Kidney epithelial cell (primary cell): ENCODE measurements around the gene CNNM1. TPM values are rescaled to one million over a fixed set of nuclear protein-coding genes. Genes with fewer than 3 reads are reported as not detected.

Source experiments
- DNase-seq: peaks from one replicate; pipeline ENCODE4 v3.0.0-alpha.2; 2010; ENCODE audit warnings: low read depth
- H3K27me3 ChIP-seq: 2 replicates; pipeline ENCODE4 v1.6.0; 2011; ENCODE audit warnings: low read length; ENCODE audit not compliant: control insufficient read depth, insufficient read depth
- H3K36me3 ChIP-seq: 2 replicates; pipeline ENCODE4 v1.5.1; 2011; ENCODE audit warnings: low read length; ENCODE audit not compliant: control insufficient read depth, insufficient read depth
- H3K4me3 ChIP-seq: 2 replicates; pipeline ENCODE4 v1.5.1; 2011; ENCODE audit warnings: low read depth, mild to moderate bottlenecking, control low read depth, low read length
- CTCF ChIP-seq: IDR thresholded peaks from 2 replicates; pipeline ENCODE4 v1.5.1; 2011; ENCODE audit warnings: mild to moderate bottlenecking, moderate library complexity, low read length, control low read depth, inconsistent platforms; ENCODE audit not compliant: insufficient read depth, poor library complexity, severe bottlenecking
- total RNA-seq: library from RNA; depleted of rRNA; stranded (reverse); fragments of >200 nt; gene quantifications from 2 replicates; pipeline ENCODE4 v1.2.3, GENCODE V29; 2015

CNNM1 gene
- total RNA-seq, 1 donor from 2014 or later: 0.92 TPM

GRCh38 chr10:99374526-99374925, 45.4 kb downstream of the CNNM1 start:
- Histone ChIP-seq H3K4me3 (no peak overlapping the region), H3K27me3 (no peaks in the 10 kb centered on the region), H3K36me3 (no peaks in the 10 kb centered on the region)
- TF ChIP-seq CTCF: no peak
- no peak for DNase-seq

GRCh38 chr10:99374972-99375371, 45.8 kb downstream of the CNNM1 start:
- DNase-seq: no peak
- Histone ChIP-seq H3K36me3 (no peaks in the 10 kb centered on the region), H3K4me3 (no peak overlapping the region), H3K27me3 (no peaks in the 10 kb centered on the region)
- no peak for TF ChIP-seq CTCF

- H3K27me3 ChIP-seq: no peaks in the 10 kb centered on the region
- no peaks in the 10 kb centered on the region for H3K36me3 ChIP-seq
- no peak for DNase-seq
- no peak overlapping the region for H3K4me3 ChIP-seq
- no peak for TF ChIP-seq CTCF
These were observed 46.3 kb downstream of the CNNM1 start for GRCh38 chr10:99375426-99375825.

- H3K4me3 ChIP-seq: no peak overlapping the region
- no peak for DNase-seq
- no peaks in the 10 kb centered on the region for H3K36me3 ChIP-seq
- TF ChIP-seq CTCF: no peak
- no peaks in the 10 kb centered on the region for H3K27me3 ChIP-seq
These were observed 53.0 kb downstream of the CNNM1 start for GRCh38 chr10:99382176-99382575.

- H3K36me3 ChIP-seq: no peaks in the 10 kb centered on the region
- no peak for DNase-seq
- no peak overlapping the region for H3K4me3 ChIP-seq
- no peaks in the 10 kb centered on the region for H3K27me3 ChIP-seq
- no peak for TF ChIP-seq CTCF
These were observed 57.9 kb downstream of the CNNM1 start for GRCh38 chr10:99387071-99387470.

GRCh38 chr10:99387541-99387940, 58.4 kb downstream of the CNNM1 start:
- H3K27me3 ChIP-seq: no peaks in the 10 kb centered on the region
- H3K4me3 ChIP-seq: no peak overlapping the region
- no peak for TF ChIP-seq CTCF
- no peaks in the 10 kb centered on the region for H3K36me3 ChIP-seq
- DNase-seq: no peak
